GM19193 (cell line): ENCODE data around the gene CCR1.

Experiments used
- POLR2A ChIP-seq: IDR thresholded peaks from 4 replicates; pipeline ENCODE4 v1.6.1; 2011; ENCODE audit not compliant: insufficient read depth, insufficient read length; ENCODE audit errors: extremely low read depth

CCR1 gene

DNA sequence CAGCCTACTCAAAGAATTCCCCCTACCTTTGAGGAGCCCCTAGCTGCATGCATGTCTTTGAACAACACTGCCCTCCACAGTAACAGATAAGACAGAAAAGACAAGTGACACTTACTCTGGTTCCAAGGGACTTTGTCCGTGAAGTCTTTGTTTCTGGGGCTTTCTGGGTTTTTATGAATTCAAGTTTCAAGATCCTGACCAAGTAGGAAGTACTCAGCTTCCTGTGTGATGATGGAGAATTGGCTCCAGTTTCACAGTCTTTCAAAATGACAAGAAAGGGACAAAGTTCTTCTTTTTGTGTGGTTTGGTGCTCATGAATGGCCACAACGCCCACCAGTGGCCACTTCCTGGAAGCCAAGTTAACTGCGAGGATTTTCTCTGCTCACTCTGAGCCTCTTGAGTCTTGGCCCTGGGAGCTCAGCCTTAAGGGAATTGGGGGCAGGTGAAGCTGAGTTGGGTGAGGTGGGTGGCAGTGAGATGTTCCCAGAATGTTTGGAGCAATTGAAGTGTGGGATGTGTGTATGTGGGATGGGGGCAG lies at the start of gene CCR1:
TSS of gene CCR1 (minus strand) at position 147 of the 538 bp plus-strand sequence. CDS start 4,000 bp downstream, outside the sequence.
- TF ChIP-seq POLR2A = no peak

DNA sequence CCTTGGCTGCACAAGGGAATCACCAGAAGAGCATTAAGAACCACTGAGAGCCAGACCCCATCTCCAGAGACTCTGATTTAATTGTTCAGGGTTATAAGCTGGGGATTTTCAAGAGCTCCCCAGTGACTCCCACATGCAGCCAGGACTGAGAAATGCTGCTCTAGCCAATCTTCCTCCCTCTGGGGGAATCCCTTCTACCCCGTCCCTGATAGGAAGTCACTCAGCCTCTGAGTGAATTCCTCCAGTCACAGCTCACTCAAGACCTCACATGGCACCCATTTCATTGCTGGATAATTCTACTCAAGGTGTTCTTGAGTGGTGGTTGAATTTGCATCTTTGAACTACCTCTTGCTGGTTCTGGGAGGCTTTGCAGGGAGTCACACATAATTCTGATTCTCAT lies 44.9 kb upstream of the CCR1 start:
- TF ChIP-seq POLR2A = no peak

DNA sequence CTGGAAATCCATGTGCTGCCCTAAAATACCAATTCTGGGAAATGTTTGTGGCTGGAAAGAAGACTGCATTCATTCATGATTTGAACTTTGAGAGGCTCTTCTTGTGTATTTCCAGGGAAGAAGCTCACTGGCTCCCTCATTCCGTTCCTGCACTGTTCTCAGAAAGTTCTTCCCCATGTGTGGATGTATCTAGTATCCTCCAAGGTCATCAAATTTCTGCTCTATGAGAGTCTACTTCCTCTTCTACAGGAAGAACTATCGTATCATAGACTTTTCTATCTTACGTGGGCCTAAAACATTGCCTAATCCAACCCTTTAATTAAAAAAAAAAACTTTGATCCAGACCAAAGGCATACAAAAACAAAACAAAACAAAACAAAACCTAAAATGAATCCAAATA lies 37.0 kb upstream of the CCR1 start:
- no peak for TF ChIP-seq POLR2A

DNA sequence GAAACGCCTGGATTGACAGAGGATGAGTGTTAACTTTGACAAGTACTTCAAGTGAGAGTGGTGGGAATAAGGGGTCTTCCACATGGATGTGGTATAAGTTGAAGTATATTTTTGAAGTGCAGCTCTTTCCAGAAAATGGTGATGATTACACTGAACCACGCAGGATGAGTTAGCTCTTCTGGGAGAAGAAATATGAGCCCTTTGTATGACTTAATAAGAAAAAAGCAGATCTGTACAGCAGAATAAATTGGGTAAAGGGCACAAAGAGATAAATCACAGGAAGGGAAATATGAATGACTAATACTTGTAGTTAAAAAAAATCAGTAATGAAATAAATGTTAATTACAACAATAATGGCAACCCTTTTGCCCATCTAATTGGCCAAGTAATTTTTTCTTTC lies 35.4 kb upstream of the CCR1 start:
- TF ChIP-seq POLR2A = no peak

DNA sequence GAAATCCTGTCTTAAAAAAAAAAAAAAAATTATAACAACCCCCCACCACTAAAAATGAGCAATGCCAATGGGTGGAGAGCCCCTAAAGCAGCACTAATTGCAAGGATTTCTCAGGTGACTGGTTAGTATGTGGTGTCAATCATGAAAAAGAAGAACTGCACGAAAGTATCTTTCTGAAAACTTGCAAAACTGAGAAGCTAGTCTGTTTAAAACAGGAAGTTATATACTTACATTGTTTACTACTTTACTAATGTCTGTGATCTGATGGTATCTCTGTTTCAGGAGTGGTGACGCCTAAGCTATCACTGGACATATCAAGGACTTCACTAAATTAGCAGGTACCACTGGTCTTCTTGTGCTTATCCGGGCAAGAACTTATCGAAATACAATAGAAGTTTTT lies 34.0 kb upstream of the CCR1 start, which contains the start of gene CCR3:
TSS of gene CCR3 (plus strand) at position 341 of the 400 bp plus-strand sequence. CDS start 22,699 bp downstream, outside the sequence.
- no peak for TF ChIP-seq POLR2A

DNA sequence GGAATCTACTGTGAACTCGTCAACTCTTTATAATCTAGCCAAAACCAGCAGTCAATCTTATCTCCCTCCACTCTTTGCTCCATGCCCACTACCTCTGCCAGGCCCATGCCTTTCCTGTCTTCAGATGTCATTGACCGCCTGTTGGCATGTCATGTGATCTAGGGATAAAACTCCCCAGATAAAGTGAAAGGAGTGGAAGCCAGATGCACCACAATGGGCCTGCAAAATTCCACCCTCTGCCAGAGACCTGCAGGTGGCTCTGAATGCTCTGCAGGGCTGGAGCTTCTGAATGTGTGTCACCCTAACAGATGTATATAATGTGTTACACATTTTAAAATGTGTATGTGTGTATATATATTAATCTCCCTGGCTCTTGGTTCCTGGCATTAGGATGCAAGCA lies 31.8 kb upstream of the CCR1 start:
- TF ChIP-seq POLR2A = no peak

DNA sequence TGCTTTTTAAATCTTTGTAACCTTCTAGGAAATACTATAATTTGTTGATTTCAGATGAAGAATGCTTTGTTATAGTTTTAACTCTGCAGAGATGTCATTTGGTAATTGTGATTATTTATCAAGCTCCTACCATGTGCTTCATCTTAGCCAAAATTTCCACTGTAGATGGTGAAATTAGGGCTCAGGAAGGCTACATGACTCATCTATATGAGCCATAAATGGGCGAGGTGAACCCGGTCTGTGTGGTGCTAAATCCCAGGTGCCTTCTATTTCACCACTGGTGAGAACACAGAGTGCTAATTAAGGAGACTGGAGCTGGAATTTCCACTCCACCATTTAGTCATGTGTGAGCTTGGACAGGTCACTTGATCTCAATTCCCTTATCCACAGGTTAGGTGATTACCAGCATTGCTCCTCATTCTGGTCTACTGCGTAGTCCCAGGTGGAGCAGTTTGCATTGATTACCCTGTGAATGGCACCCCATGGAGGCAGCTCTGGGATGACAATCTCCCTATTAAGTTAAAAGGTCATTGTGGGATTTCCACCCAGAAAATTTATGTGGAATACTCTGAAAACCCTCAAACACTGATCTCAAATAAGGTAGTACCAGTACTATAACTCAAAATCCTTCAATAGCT lies 31.3 kb upstream of the CCR1 start:
- TF ChIP-seq POLR2A = no peak

DNA sequence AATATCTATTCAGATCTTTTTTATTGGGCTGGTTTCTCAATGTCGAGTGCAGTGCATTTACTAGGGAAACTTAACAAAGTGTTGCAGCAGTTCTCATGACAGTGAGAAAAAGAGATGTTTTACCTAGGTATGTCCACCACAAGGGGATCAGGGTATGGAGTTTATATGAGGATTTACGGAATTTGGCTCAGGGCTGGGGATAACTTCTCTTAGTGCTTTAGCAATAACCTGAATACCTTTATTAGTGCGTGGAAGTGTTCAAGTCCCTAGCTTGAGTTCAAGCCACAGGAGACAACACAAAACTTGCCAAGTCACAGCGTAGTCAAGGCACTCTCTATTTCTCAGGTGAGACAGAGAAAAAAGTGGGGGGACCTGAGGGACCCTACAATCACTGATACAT lies 30.3 kb upstream of the CCR1 start:
- TF ChIP-seq POLR2A = no peak

DNA sequence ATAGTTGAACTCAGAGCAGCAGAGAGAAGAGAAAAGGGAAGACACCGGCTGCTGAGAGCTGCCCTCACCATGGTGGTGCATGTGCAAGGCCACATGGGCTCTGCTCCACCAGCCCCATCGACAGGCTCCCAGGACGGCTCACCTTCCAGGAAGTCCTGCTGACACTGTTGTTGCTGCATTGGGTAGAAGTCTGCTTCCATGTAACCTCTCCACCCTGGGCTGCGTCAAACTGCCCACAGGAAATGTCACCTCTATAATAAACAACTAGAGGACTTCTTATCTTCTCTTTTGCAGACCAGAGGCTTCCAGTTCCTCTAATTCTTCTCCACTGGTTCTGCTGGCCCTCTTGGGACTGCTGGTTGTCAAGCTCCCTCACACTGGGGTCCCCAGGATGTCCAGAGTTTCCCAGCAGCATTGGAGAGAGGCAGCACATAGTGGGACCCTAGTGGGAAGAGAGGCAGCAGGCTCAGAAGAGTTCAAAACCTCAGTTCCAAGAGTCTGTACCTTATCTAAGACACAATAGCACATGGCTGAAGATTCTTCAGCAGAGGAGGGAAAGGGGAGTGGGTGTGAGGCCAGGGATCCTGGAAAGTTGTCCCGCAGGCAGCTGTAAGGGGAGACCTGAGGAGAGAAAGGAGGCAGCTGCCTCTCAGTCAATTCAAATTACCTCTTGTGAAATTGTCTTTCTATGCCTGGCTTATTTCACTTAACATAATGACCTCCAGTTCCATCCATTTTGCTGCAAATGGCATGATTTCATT lies 28.4 kb upstream of the CCR1 start:
- no peak for TF ChIP-seq POLR2A

DNA sequence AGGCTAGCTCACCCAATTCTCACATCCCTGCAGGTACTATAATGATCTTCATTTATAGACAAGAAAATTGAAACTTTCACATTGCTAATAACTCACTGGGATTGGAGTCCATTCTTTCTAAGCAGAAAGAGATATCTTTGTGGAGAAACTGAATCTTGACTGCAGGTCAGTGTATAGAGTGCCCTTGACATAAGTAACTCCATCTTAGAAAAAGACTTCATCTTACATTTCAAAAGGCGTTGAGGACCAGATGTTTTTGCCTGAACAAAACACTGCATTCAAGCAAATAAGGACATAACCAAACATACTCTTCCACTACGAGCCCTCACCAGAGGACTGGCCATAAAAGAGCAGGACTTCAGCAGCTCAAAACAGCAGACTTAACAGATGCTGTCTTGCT lies 27.3 kb upstream of the CCR1 start:
- no peak for TF ChIP-seq POLR2A

DNA sequence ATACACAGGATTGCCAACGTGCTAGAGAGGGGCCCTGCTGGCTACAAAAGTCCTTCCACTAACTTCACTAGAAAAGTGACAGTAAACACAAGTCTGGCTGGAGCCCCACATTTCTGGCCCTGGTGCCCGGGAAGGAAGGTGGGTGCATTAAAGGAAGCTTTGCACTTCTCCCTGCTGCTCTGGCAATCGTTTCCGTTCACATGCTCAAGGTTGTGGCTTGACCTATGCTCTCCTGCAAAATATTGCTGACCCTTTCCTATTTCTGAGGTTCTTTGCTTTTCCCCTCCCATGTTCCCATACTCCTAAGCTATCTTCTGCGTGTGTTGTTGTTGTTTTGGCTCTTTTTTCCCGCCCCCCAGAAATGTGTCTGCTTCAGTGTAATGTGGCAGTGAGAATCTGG lies 25.1 kb upstream of the CCR1 start:
- TF ChIP-seq POLR2A = no peak

DNA sequence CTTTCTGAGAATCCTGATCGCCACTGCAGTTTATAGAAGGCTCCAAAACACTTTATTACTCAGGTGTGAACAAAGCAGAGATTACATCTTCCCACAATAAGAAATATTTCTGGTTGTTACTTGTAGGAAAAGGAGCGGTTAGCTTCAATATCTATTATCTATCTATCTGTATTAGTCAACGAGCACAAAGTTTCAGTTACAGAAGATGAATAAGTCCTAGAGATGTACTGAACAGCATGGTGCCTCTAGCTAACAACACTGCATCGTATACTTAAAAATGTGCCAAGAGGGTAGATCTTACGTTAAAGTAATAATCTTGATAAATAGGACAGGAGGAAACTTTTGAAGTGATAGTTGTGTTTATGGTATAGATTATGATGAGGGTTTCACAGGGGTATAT lies 23.2 kb upstream of the CCR1 start:
- no peak for TF ChIP-seq POLR2A

DNA sequence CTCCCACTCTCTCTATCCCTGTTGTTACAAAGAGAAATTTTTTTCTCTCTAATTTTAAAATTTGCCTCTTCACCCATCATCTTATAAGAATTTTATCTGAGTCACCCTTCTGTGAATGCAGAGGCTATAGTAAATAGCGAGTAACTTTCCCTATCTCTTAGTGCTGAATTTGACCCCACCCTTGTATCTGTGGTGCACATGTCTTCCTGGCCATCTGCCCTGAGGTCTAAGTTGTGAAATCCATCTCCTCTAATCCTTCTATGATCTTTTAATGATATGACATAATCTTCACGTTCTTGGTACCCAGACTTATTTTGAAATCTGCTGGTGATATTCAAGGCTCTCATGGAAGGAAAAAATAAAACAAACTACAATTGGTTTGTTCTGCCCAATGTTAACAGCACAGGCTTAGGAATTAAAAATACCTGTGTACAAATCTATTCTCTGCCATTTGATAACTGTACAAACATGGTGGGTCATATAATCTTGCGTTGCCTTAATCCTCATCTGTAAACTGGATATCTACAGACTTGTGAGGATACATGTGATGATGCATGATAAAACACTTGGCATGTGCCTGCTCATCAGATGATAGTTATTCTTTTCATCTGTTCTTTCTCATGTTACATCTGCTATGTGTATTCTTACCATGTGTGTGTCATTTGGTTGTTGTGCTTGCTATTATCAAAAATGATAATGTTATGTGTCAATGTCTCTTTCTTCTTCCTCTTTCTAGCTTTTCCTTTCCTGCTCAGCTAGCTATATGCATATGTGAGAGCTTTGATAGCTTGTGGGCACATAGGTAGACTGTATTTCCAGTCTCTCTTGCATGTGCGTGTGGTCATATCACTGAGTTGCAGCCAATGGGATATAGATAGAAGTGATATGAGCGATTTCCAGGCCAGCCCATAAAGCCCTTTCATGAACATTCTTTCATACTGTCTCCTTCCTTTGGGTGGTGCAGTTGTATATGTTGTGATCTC lies 20.4 kb upstream of the CCR1 start:
- TF ChIP-seq POLR2A = no peak

DNA sequence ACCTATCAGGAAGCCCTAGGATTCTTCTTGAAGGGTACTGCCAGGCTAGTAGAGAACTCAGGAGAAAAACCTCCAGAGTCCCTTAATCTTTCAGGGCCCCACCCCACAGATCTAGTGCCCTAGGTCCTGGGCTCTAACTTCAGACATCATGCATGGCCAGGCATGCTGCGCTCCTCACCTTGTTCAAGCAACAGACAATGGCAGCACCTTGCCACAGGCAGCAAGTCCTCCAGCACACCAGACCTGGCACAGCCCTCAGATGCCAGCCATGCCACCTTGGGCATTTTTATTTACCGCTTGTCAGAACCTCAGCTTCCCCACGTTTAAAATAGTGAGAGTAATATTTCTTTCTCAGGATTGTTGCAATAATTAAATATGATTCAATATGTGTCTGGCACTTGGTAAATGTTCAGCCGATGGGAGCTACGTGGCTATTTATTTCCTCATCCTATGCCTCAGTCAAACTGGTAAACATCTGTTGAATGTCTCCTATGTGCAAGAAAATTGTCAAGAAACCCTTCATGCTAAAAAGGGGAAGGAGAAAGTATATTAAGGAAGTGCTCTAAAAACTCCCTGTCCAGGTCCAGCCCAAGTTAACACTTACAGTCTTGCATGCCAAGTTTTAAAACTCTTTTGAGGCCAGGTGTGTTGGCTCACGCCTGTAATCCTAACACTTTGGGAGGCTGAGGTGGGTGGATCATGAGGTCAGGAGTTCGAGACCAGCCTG lies 14.5 kb upstream of the CCR1 start:
- no peak for TF ChIP-seq POLR2A

DNA sequence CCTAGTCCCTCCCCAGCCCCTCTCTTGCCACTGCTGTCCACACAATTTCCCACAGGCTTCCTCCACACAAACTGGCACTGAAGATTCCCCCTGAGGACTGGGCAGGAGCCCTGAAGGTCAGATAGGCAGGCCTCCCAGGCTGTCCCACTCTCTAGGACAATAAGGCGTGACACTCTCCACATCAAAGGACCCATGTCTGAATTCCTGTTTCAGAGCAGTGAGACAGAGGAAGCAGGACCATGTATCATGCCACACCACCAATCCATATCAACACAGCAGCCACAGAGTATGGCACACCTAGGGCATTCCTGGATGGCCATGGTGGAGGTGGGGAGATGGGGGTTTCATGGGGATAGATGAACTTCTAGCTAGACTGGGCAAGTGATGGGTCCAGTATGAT lies 13.8 kb upstream of the CCR1 start:
- no peak for TF ChIP-seq POLR2A

DNA sequence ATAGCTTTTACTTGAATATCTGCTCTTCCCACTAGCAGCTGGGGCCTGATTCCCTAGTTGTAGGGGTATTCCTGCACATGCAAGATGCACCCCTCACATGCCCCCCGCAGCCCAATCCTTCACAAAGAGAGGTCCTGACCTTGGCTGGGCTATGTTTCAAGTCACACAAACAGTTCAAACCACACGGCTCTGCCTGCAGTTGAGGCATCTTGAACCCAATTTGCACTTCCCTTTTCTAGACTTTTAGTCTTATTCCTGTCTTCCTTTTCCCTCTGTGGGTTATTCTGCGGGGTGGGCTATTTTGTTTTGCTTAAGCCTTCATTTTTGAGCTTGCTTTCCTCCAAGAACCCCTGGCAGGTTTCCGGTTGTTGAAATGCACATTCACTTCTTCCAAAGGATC lies 13.3 kb upstream of the CCR1 start:
- TF ChIP-seq POLR2A = no peak
